HCEC 1CT (cell line): Measurements from ENCODE around the gene CLDN6.

Source experiments
- DNase-seq: peaks from one replicate; pipeline ENCODE4 v3.0.0-alpha.2; 2017

The CLDN6 gene

DNA sequence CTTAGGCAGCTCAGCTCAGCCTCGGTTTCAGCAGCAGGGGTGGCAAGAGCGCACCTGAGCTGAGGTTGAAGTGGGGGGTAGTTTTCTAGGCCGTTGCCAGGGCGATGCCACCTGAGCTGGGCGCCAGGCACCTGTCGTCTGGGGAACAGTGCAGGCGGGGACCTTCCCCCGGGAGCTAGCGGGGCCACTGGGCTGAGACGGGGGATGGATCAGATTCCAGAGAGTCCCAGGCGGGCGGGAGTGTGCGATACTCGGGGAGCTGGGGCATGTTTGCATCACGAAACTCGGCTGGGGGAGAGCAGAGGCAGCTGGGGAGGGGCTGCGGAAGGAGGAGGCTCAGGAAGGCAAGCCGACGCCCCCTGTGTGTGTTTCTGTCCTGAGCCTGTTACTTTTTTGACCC is 5.7 kb downstream of the CLDN6 start:
- DNase-seq = no peak

DNA sequence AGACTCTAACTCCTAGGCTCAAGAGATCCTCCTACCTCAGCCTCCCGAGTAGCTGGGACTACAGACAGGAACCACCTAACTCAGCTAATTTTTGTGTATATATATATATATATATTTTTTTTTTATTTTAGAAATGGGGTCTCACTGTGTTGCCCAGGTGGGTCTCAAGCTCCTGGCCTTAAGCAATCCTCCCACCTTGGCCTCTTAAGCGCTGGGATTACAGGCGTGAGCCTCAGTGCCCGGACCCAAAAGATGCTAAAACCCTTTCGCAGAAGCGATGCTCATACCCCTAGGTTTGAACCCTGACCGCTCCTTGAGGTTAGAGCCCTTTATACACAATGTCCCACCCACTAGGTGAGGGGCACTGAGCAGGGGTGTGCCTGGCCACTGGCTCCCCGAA is 7.5 kb downstream of the CLDN6 start:
- no peak for DNase-seq

DNA sequence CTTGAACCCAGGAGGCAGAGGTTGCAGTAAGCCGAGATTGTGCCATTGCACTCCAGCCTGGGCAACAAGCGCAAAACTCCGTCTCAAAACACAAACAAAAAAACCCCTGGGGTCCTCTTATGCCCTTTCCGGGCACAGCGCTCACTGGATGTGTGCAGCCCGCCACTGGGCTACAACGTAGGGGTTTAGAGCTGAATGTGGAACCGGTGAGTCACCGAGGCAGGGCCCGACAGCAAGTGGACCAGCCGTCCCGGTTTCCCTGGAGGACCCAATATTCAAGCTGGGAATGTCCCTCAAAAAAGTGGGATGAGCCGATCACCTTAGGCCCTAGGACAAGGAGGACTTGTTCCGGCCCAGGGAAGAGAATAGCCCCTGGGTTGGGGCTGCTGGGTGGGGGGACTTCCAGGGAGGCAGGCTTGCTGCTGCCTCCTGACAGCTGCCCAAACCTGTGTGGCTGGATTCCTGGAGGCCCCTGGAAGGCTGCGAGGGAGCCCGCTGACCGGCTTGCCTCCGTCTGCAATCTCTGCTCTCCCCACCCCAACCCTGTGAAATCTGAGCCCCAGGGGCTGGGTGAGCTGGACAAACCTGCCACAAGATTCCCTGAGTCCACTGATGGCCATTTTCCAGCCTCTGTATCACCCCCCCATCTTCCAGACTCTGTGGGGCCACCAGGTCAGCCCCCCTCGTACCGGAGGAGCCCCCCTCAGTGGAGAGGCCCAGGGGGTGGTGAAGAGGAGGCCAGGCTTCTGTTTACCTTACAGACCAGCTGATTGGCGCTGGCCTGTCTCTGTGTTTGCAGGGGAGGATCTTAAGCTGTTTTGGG is 8.2 kb downstream of the CLDN6 start:
- no peak for DNase-seq

DNA sequence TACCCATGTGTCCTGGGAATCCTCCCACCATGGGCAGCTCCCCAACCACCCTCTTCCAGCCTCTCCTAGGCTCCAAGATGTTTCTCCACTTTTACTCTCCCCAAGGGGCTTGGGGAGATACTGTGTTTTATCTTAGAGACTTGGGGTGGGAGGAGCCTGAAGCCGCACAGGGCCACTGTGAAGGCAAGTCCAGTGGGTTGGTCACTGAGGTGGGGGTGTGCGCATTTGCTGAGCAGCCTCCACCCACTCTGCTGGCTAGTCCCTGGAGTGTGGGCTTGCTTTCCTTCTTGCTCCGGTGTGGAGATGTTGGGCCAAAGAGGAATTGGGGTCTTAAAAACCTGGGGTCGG is 9.3 kb downstream of the CLDN6 start:
- no peak for DNase-seq

DNA sequence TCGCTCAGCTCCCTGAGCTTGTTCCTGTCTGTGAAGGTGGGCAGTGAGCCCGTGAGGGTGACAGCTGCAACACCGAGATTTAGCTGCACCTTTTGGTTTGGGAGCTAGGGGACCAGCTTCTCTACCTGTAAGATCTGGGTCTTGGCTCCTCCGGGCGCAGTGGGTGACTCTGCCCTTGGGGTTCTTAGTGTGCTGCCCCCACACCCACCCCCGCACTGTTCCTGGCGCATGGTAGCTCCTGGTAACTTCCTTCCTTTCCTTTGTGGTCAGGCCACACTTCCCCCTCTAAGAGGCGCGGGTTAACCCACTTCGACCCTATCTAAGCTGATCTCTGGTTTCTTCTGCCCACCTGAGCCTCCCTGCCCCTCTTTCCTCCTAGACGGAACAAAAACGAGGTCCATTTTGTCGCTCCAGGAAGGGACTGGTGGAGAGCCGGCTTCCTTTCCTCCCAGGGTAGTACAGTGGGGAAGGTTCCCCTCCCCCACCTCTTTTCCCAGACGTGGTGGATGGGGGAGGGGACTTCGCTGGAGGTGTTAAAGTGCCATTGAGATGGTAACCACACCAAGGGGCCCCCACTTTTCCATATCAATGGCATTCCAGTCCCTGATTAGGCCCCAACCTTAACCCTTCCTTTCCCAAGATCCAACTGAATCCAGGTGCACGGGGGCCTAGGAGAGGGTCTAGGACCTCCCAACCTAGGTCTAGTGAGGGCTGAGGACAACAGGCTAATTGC is 9.9 kb downstream of the CLDN6 start:
- DNase-seq = no peak

DNA sequence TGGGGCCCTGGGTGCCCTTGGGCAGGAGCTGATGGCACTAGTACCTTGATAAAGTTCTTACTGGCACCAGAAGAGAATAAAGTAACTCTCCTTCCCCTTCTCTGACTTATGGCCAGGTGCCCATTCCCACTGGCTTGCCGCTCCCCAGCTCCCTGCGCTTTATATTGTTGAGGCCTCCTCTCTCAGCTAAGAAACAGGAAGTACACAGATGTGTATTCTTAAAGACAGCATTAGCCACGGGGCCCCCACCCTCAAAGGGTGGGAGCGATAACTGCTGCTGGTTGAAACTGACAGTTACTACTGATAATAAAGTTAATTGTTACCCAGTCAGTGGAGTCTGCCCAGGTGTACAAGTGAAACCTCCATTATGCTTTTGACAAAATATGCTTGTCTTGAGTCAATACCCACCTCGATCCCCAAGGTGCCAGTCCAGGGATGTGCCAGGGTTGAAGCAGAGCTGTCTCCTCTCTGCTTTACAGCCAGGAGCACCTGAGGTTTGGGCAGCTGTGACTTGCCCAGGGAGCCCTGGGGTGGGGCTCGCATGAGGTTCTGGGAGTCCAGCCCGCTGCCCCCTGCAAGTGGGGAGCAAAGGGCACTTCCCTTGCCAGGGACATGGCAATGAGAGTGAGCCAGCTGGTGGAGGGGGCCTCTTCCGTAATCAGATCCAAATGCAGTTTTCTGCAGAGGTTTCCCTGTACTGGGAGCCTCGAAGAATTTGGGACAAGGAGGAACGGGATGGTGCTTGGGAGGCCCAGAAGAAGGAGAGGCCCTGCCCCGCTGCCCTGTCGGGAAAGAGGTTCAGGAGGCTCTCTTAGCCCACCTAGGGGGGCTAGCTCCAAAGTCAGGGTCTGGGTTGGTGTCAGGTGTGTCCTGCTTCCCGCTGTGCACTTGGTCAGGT is 10.7 kb downstream of the CLDN6 start:
- no peak for DNase-seq

DNA sequence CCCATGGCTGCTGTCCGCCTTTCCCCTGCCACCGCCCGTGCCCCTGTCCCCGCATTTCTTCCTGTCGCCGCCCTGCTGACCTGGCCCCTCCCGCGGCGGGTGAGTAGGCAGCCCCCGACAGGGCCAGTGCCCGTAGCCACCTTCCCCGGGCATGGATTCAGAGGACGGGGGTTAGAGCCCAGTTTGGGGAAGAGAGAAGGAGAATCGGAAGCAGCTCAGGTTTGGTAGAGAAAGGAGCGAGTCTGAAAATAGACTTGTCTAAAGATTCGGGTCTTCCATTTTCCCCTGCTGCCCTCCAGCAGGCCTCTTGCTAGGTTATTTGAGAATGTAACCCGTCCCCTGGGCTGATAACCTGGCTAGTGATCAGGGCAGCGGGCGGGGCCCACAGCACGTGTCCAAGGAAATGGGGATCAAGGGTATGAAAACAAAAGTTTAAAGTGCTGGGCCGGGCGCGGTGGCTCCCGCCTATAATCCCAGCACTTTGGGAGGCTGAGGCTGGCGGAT is 13.2 kb downstream of the CLDN6 start:
- no peak for DNase-seq

DNA sequence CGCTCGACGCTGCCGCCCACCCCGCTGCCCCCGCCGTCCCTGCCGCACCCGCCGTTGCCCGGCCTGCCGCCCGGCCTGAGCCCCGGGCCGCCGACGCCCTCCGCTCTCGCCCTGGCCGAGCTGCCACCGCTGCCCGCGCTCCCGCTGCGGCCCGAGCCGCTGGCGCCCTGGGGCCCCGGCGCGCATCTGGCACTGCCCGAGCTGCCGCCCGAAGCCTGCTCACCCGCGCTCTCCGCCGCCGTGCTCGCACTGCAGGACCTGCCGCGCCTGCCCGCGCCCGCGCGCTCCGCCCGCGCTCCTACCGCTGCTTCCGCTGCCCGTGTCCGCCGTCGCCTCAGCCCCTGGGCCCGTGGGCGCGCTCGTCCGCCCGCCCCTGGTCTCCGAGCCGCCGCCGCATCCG is 13.7 kb downstream of the CLDN6 start:
- no peak for DNase-seq

DNA sequence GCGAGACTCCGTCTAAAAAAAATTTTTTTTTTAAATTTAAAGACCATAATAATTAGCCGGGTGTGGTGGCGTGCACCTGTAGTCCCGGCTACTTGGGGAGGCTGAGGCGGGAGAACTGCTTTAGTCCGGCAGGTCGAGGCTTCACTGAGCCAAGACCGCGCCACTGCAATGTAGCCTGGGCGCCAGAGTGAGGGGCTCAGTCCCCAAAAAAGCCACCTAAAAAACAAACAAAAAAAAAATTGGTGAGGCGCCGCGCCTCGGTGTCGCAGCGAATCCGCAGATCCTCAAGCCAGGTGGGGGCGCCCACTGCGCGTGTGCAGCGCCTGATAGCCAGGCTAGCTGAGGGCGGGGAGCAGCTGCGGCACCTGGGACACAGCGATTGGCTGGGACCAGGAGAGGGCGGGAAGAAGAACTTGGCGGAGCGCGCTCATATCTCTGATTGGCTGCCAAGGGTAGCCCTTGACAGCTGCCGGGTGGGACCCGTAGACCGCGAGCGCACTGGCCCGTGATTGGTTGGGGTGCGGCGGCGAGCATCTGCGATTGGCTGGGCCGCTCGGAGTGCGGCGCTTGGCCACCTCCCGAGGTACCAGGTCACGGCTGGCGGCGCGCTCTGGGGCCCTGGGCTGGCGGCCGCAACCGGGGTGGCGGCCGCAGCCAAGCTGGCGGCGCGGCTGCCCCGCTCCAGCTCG is 14.3 kb downstream of the CLDN6 start:
- DNase-seq = peak; percentile 98

DNA sequence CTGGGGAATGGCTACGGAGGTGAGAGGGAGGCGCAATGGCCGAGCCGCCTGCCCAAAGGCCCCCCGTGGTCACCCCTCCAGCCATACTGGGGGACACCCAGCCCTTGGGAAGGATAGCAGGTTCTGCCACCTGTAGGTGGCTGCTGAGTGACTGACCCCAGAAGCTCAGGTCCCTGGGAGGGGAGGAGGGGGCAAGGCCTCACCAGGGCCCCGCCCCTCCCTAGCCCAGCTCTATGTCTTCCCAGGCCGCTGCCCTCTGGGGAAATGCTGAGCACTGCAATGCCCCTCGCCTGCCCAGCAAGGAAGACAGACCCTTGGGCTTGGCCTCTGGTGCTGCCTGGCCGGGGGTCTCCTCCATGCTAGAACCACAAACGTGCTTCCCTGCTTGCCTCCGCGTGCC is 16.7 kb downstream of the CLDN6 start:
- DNase-seq = no peak

DNA sequence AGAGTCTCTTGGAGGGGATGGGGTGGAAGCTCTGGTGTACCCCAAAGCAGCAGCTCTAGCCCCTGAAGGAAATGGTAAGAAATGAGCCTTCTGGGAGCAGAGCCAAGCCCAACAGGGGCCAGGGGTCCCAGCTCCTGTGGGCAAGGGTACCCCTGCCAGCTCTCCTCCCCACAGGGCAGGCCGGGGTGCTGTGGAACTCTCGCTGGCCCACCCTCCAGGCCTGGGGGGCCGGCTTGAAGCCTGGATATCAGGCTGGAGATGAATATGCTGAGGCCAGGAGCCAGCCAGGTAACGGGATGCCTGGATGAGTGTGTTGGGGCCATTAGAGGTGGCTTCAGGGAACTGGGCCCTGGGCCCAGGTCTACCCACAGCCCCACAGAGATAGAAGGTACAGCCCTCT is 17.4 kb downstream of the CLDN6 start:
- DNase-seq = no peak

GRCh38 chr16:2999929-3000328 is 18.1 kb downstream of the CLDN6 start:
- no peak for DNase-seq

GRCh38 chr16:2996298-2996697 is 21.7 kb downstream of the CLDN6 start:
- DNase-seq = no peak

DNA sequence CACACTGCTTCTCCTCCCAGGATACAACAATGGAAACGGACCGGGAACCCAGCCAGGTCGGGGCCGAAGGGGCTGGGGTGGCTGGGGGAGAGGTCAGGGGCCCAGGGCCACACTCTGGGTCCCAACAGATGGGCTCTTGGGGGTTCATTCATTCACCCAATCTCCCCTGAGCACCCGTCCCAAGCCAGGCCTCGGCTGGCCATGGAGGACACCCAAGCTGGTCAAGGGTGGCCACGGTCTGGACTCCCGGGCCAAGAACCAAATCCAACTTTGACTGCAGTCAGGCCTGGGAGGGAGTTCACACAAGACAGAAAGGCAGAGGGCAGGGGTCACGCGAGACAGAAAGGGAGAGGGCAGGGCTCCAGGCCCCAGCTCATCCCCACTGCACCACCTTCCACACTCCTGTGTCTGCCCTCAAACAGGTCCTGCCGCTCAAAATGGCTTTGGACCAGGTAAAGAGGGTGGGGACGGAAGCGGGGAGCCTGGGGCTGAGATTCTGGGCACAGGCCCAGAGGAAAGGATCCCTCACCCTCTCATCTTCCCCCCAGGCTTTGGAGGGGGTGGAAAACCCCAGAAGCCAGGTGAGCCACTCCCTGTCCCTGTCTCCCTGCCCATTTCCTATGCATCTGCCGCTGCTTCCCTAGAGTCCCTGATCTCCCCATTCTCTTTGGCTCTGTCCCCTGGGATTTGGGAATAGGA is 25.5 kb downstream of the CLDN6 start:
- DNase-seq = no peak

DNA sequence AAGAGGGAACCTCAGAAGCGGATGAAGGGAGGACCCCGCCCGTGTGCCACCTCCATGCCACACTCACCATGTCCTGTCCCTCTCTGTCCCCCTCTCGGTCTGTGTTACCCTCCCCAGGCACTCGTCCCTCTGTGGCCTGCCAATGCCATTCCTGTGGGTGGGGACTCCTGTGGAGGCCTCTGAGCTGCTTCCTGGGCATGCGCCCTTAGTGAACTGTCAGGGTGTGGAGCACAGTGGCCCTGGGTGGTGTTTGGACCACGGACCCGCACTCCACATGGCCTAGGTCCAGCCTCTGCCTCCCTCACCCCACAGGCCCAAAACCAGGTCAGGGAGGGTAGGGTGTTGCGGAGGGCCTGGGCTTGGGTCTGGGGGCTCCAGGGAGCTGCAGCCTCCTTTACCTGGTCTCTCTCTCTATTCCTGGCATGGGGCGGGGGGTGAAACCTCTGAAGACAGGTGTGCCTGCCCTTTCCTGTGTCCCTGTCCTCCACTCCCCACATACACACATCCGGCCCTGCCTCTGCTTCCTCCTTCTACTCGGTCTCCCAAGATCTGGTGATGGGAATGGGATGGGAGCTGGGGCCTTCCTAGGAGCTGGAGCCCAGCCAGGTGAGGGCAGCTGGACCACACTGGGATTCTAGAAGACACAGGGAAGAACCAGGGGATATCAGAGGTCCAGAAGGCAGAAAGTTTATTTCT is 26.3 kb downstream of the CLDN6 start:
- DNase-seq = no peak

DNA sequence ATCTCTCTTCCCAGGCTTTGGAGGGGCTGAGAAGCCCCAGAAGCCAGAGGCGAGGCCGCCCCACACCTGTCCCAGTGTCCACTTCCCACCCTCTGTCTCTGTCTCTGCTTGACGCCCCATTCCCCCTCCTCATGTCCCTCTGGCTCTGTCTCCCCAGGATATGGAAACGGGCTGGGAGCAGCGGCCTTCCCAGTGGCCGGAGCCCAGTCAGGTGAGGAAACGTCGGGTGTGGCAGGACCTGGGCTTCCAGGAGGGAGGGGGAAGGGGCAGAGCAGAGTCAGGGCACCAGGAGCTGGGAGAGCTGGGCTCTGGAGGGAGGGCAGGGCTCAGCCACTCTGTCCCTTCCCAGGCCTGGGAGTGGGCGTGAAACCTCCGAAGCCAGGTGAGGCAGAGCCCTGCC is 27.1 kb downstream of the CLDN6 start:
- DNase-seq = no peak

- no peak for DNase-seq
Observed at GRCh38 chr16:2988590-2989099, 29.3 kb downstream of the CLDN6 start.

DNA sequence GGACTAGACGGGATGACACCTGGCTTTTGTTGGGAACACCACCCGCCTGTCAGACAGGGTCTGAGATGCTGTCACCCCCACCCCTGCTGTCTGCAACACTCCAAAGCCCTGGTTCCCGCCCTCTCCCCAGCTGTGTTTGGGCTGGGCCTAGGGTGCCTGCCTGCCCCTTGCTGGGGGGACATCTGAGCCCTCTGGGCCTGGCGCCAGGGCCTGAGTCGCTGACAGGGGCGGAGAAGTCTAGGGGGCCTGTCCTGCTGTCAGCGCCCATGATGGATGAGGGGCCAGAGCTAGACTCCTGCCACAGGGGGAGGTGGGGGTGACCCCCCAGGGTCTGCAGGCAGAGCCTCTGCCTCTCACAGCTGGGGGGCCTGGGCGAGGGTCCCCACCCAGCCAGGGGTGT is 30.1 kb downstream of the CLDN6 start:
- no peak for DNase-seq

- no peak for DNase-seq
Observed at GRCh38 chr16:2987286-2987685, 30.7 kb downstream of the CLDN6 start.

GRCh38 chr16:2986623-2987188 is 31.3 kb downstream of the CLDN6 start:
- no peak for DNase-seq

DNA sequence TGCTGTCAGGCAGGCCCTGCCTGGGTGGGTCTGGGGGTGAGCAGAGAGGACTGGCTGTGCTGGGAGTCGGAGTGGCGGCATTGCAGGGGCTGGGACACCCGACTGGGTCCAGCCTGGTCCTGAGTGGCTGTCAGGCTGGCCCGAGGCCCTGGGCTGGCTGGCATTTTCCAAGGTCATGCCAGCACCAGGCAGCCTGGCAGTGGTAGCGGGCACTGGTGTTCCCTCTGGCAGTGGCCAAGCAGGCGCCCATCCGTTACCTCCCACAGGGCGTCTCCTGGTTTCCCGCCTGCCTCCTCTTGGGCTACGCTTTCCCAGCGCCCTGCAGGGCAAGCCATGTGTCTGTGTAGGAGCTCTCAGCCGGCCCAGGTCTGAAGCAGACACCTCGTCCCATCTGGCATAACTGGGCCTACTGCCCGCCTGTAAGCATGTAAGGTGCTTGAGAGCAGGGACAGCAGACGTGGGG is 32.1 kb downstream of the CLDN6 start:
- no peak for DNase-seq
